GM12878 (cell line): ENCODE measurements around the gene POMC. TPM values are rescaled to one million over a fixed set of nuclear protein-coding genes. Genes with fewer than 3 reads are reported as not detected.

Experiments
- ATAC-seq: fragments of 200-7000 bp; cut with Tn5 transposase; 3 replicates; pipeline ENCODE4 v1.9.1; 2020; ENCODE audit warnings: mild to moderate bottlenecking, moderate library complexity
- BruUV-seq: library from RNA; stranded (reverse); fragments of 400-500 nt; replicated peaks from 2 replicates; lab custom pipeline; 2021; lab: Mats Ljungman, UMichigan
- CTCF ChIA-PET: fragments of 300-600 bp; sonication (Branson Sonifier 250); formaldehyde crosslinking; extraction: SDS; loops from one replicate; lab custom pipeline; 2021; ENCODE audit warnings: inconsistent platforms; lab: Yijun Ruan, JAX
- POLR2A ChIA-PET: fragments of 350-600 bp; formaldehyde crosslinking; extraction: SDS; loops from one replicate; lab custom pipeline; 2021; ENCODE audit warnings: inconsistent platforms; lab: Charles Lee
- RAD21 ChIA-PET: fragments of 300-600 bp; sonication (Branson Sonifier 250); formaldehyde crosslinking; loops from one replicate; lab custom pipeline; 2023; ENCODE audit warnings: antibody characterized with exemption; ENCODE audit not compliant: unreplicated experiment; lab: Charles Lee
- SMC1A ChIA-PET: fragments of 300-600 bp; sonication (Branson Sonifier 250); formaldehyde crosslinking; loops from one replicate; lab custom pipeline; 2023; ENCODE audit not compliant: unreplicated experiment, uncharacterized antibody; lab: Charles Lee
- DNase-seq: peaks from one replicate; pipeline ENCODE4 v3.0.0-alpha.2; 2011; ENCODE audit warnings: low read depth, low spot score
- FAIRE-seq: peaks from 3 replicates; lab custom pipeline; 2011; peaks lifted over from hg19 to GRCh38; lab: Jason Lieb, UNC
- H2AFZ ChIP-seq: 2 replicates; pipeline ENCODE4 v1.6.0; 2011; ENCODE audit warnings: low read depth, low read length, control low read depth; ENCODE audit not compliant: control insufficient read depth
- H3K27ac ChIP-seq: 2 replicates; pipeline ENCODE4 v1.5.1; 2011; ENCODE audit warnings: control low read depth; ENCODE audit not compliant: control insufficient read depth, insufficient read depth
- H3K27me3 ChIP-seq, 2 experiments: replicated peaks in 1 of 2; 2 replicates each; pipeline versions ENCODE4 v1.6.0 to v1.6.1; 2011; ENCODE audit warnings: low read length in 1 of 2; ENCODE audit not compliant: control insufficient read depth in 2 of 2, insufficient read depth in 2 of 2
- H3K36me3 ChIP-seq, 2 experiments: 2 replicates each; pipeline ENCODE4 v1.5.1; 2011; ENCODE audit warnings: low read length in 1 of 2; ENCODE audit not compliant: control insufficient read depth in 2 of 2, insufficient read depth in 2 of 2
- H3K4me1 ChIP-seq: 2 replicates; pipeline ENCODE4 v1.6.1; 2011; ENCODE audit warnings: mild to moderate bottlenecking, low read length, moderate library complexity, mixed read lengths; ENCODE audit not compliant: control insufficient read depth, insufficient read depth
- H3K4me2 ChIP-seq: 2 replicates; pipeline ENCODE4 v1.6.0; 2011; ENCODE audit warnings: control low read depth; ENCODE audit not compliant: control insufficient read depth, insufficient read depth
- H3K4me3 ChIP-seq: fragments of 200-600 bp; sonication (generic); 2 replicates; pipeline ENCODE4 v1.5.1; 2016
- H3K79me2 ChIP-seq: 2 replicates; pipeline ENCODE4 v1.6.0; 2011; ENCODE audit warnings: low read length; ENCODE audit not compliant: control insufficient read depth, insufficient read depth
- H3K9ac ChIP-seq: 2 replicates; pipeline ENCODE4 v1.8.0; 2011; ENCODE audit warnings: low read length, control low read depth, mixed read lengths; ENCODE audit not compliant: control insufficient read depth, insufficient read depth
- H3K9me3 ChIP-seq: replicated peaks from 3 replicates; pipeline ENCODE4 v1.5.1; 2011; ENCODE audit warnings: mild to moderate bottlenecking, low read length; ENCODE audit not compliant: control insufficient read depth, insufficient read depth
- H4K20me1 ChIP-seq: 2 replicates; pipeline ENCODE4 v1.6.0; 2011; ENCODE audit not compliant: control insufficient read depth, insufficient read depth
- ASH2L ChIP-seq: fragments of 300-600, 200-600 bp; sonication (generic); IDR thresholded peaks from 2 replicates; pipeline ENCODE4 v1.6.1; 2017; ENCODE audit warnings: low read depth, mild to moderate bottlenecking, borderline replicate concordance
- ATF2 ChIP-seq: IDR thresholded peaks from 2 replicates; pipeline ENCODE4 v1.6.1; 2012; ENCODE audit warnings: low read length, inconsistent platforms
- CBX5 ChIP-seq: sonication (generic); IDR thresholded peaks from 2 replicates; pipeline ENCODE4 v1.6.1; 2016; ENCODE audit warnings: low read depth, moderate library complexity, mild to moderate bottlenecking, inconsistent platforms
- CHD2 ChIP-seq: IDR thresholded peaks from 2 replicates; pipeline ENCODE4 v1.6.1; 2011; ENCODE audit warnings: low read depth, low read length, improper control_type of control experiment, borderline replicate concordance
- IKZF1 ChIP-seq: fragments of 450-650 bp; conservative IDR thresholded peaks from 2 replicates; pipeline ENCODE4 v1.6.1; 2017; ENCODE audit warnings: antibody characterized with exemption, mild to moderate bottlenecking
- IKZF2 ChIP-seq, 2 experiments: fragments of 450-650 bp; IDR thresholded peaks; 2 replicates each; pipeline ENCODE4 v1.6.1; 2017; ENCODE audit warnings: mild to moderate bottlenecking in 2 of 2, moderate library complexity in 2 of 2
- MTA2 ChIP-seq: fragments of 450-650 bp; IDR thresholded peaks from 2 replicates; pipeline ENCODE4 v1.6.1; 2016; ENCODE audit warnings: low read depth, mild to moderate bottlenecking, moderate library complexity
- NFXL1 ChIP-seq: fragments of 450-650 bp; IDR thresholded peaks from 2 replicates; pipeline ENCODE4 v1.6.1; 2017; ENCODE audit warnings: antibody characterized with exemption, mild to moderate bottlenecking, borderline replicate concordance
- POLR2AphosphoS5 ChIP-seq: IDR thresholded peaks from 2 replicates; pipeline ENCODE4 v1.6.1; 2011; ENCODE audit warnings: mild to moderate bottlenecking, low read length, inconsistent platforms
- RAD21 ChIP-seq: IDR thresholded peaks from 2 replicates; pipeline ENCODE4 v1.6.1; 2011; ENCODE audit warnings: mild to moderate bottlenecking, low read depth, low read length, moderate library complexity; ENCODE audit not compliant: insufficient read depth
- SMAD5 ChIP-seq: IDR thresholded peaks from 2 replicates; pipeline ENCODE4 v1.6.1; 2016; ENCODE audit warnings: antibody characterized with exemption, low read depth
- SMARCA5 ChIP-seq: fragments of 450-650 bp; IDR thresholded peaks from 2 replicates; pipeline ENCODE4 v1.6.1; 2017; ENCODE audit warnings: mild to moderate bottlenecking
- SMC3 ChIP-seq: IDR thresholded peaks from 2 replicates; pipeline ENCODE4 v1.6.1; 2011; ENCODE audit warnings: low read length, improper control_type of control experiment, borderline replicate concordance
- YY1 ChIP-seq: IDR thresholded peaks from 2 replicates; pipeline ENCODE4 v1.6.1; 2011; ENCODE audit warnings: low read depth, mild to moderate bottlenecking, low read length
- ZNF384 ChIP-seq: IDR thresholded peaks from 2 replicates; pipeline ENCODE4 v1.6.1; 2012; ENCODE audit warnings: low read depth, mild to moderate bottlenecking, low read length, improper control_type of control experiment, borderline replicate concordance
- WGBS: methylation state at CpG from one replicate; pipeline ENCODE4 v1.1.6; 2016; ENCODE audit warnings: low lambda C conversion rate; ENCODE audit not compliant: insufficient replicate concordance, insufficient coverage; ENCODE audit errors: missing lambda C conversion rate; 5-methylcytosine and 5-hydroxymethylcytosine counted together
- in situ Hi-C: fragments of 300-500 bp; cut with MboI; formaldehyde crosslinking; loops from 9 replicates; pipeline ENCODE4 v1.14.3; 2018; ENCODE audit warnings: mixed read lengths
- intact Hi-C: fragments of 100-400 bp; cut with micrococcal nuclease; formaldehyde crosslinking; loops from one replicate; pipeline ENCODE4 v1.14.2; 2022; ENCODE audit not compliant: unreplicated experiment
- polyA plus RNA-seq, 11 experiments: library from polyadenylated mRNA; depleted of rRNA in 4 of 11; unstranded in 6 of 11; stranded (reverse) in 5 of 11; fragments of >200 nt; fragmentation: Nextera tagmentation in 4 of 11; fragmentation: Illumina TruSeq in 1 of 11; extraction: Ambion mirVana in 4 of 11; extraction: Trizol in 1 of 11; gene quantifications; 1 replicate in 1 of 11; 2 replicates in 10 of 11; pipeline versions ENCODE4 v1.2.1 to v1.2.3, GENCODE V29; 2011 to 2016; ENCODE audit warnings: inconsistent platforms in 2 of 11, missing spikeins in 2 of 11, low read depth in 1 of 11
- total RNA-seq, 4 experiments: library from RNA; depleted of rRNA in 3 of 4; stranded (reverse); fragments of >200 nt in 3 of 4; fragmentation: Illumina TruSeq in 1 of 4; extraction: Trizol in 1 of 4; gene quantifications; 2 replicates each; pipeline versions ENCODE4 v1.2.1 to v1.2.3, GENCODE V29; 2013 to 2021
- TF ChIP-seq, protein P1 (sequence below): fragments of 450-650 bp; IDR thresholded peaks from 2 replicates; pipeline ENCODE4 v1.6.1; 2018; ENCODE audit warnings: mild to moderate bottlenecking, low read depth, moderate library complexity; ENCODE audit not compliant: partially characterized antibody
- TF ChIP-seq, protein P2 (sequence below): fragments of 450-650 bp; IDR thresholded peaks from 2 replicates; pipeline ENCODE4 v1.6.1; 2016; ENCODE audit warnings: mild to moderate bottlenecking

Gene POMC
- total and polyA plus RNA-seq, 10 of the 15 experiments (the other 5 are each of a cell fraction or from before 2014, with no cell fraction given): 0.05 to 14.7 (median 6.8) TPM; not detected in 1

DNA sequence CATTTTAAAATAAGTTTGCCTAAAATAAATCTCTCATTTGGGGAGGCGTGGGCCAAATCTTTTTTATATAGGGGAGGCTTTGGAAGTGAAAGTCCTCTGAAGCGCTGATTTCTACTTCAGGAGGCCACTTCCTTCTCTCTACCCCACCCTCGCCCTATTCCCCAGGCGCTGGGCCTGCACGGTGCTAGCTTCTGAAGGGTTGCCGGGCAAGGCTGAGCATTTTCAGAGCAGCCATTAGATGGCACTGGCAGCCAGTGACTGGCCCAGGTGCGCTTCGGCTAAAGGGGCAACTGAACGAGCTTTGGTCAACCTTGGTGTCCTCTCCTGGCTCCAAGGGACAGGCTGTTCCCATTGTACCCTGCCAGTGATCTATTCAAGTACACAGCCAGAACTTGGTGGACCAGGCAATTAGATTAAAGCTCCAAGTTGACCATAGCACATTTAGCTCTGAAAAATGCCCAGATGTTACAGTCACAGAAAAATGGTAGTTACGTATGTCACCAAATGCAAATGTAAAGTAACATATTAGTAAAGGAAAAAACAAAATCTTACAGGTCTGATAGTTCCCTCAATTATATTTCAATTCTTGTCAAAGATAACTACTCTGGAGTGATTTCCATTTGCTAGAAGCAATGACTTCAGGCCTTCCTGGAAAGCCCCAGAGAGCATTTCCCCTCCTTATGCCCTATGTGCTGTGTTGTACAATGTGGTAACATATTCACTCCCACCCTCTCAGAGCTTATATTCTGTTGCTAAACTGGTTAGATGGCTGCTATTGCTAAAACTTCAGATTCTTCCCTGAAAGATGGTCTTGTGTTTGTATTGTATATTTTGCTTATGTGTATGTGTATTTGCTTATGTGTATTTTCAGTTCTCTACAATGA lies 2.1 kb downstream of the POMC start:
- H3K9ac ChIP-seq: no peak overlapping the region; the same call in 1 of the 2 replicates
- 10% methylated on average over 10 of the region's 10 CpGs for WGBS
- peaks cover 5 to 14% of the 10 kb centered on the region in 2 experiments; a peak in 3 of 4 replicates for H3K27me3 ChIP-seq
- intact Hi-C loops: loop anchor here (1.0 to 2.0 kb wide), 4 partner anchors 30 to 401 kb away; no protein-coding TSS in a partner anchor
- H3K36me3 ChIP-seq: no peaks in the 10 kb centered on the region
- H4K20me1 ChIP-seq: no peaks in the 10 kb centered on the region
- peak; percentile 18 for FAIRE-seq
- H3K9me3 ChIP-seq: no peaks in the 10 kb centered on the region; the same call in 2 of the 3 replicates
- H2AFZ ChIP-seq: peak overlapping the region; percentile 59
- no peak overlapping the region for H3K4me3 ChIP-seq
- in situ Hi-C loops: no loop called here
- ATAC-seq: peak; percentile 97
- H3K79me2 ChIP-seq: no peaks in the 10 kb centered on the region
- H3K27ac ChIP-seq: no peak overlapping the region
- ChIA-PET RAD21 (interaction anchor here (0.5 to 5.3 kb wide), 33 partner anchors 11 to 756 kb away, joined by 3 to 79 read pairs (median 3); no protein-coding TSS in a partner anchor), SMC1A (interaction anchor here (0.6 to 6.5 kb wide), 37 partner anchors 16 to 498 kb away, joined by 3 to 70 read pairs (median 3); no protein-coding TSS in a partner anchor), POLR2A (interaction anchor here (0.5 to 1.2 kb wide), 3 partner anchors 25 to 59 kb away, joined by 3 to 4 read pairs (median 4); no protein-coding TSS in a partner anchor), CTCF (interaction anchor here (0.6 to 5.5 kb wide), 57 partner anchors 8 to 572 kb away, joined by 3 to 132 read pairs (median 4); no protein-coding TSS in a partner anchor)
- peak overlapping the region; percentile 30; the same call in 1 of the 2 replicates for H3K4me2 ChIP-seq
- BruUV-seq: no TSS peak
- peaks cover 18% of the 10 kb centered on the region for H3K4me1 ChIP-seq
- DNase-seq: peak; percentile 49
- peak; percentile 82 for TF ChIP-seq RAD21
- peak; percentile 62 for TF ChIP-seq YY1
- TF ChIP-seq, protein P1, sequence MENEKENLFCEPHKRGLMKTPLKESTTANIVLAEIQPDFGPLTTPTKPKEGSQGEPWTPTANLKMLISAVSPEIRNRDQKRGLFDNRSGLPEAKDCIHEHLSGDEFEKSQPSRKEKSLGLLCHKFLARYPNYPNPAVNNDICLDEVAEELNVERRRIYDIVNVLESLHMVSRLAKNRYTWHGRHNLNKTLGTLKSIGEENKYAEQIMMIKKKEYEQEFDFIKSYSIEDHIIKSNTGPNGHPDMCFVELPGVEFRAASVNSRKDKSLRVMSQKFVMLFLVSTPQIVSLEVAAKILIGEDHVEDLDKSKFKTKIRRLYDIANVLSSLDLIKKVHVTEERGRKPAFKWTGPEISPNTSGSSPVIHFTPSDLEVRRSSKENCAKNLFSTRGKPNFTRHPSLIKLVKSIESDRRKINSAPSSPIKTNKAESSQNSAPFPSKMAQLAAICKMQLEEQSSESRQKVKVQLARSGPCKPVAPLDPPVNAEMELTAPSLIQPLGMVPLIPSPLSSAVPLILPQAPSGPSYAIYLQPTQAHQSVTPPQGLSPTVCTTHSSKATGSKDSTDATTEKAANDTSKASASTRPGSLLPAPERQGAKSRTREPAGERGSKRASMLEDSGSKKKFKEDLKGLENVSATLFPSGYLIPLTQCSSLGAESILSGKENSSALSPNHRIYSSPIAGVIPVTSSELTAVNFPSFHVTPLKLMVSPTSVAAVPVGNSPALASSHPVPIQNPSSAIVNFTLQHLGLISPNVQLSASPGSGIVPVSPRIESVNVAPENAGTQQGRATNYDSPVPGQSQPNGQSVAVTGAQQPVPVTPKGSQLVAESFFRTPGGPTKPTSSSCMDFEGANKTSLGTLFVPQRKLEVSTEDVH: no peak
- TF ChIP-seq SMARCA5: peak; percentile 52; the same call in 1 of the 2 replicates
- no peak for TF ChIP-seq CHD2
- no peak for TF ChIP-seq ATF2
- TF ChIP-seq ZNF384: no peak
- TF ChIP-seq IKZF1: peak; percentile 38; the same call in 1 of the 2 replicates
- TF ChIP-seq MTA2: no peak
- TF ChIP-seq CBX5: 0 out of 2 replicates have a peak, but pooled peaks have one; percentile 9
- TF ChIP-seq NFXL1: no peak
- no peak for TF ChIP-seq POLR2AphosphoS5
- TF ChIP-seq IKZF2 (IDR thresholded peaks at IDR 0.05): 0 out of 4 replicates have a peak, but pooled peaks of 1 of the 2 experiments have one; percentile 8
- no peak for TF ChIP-seq SMAD5
- TF ChIP-seq, protein P2, sequence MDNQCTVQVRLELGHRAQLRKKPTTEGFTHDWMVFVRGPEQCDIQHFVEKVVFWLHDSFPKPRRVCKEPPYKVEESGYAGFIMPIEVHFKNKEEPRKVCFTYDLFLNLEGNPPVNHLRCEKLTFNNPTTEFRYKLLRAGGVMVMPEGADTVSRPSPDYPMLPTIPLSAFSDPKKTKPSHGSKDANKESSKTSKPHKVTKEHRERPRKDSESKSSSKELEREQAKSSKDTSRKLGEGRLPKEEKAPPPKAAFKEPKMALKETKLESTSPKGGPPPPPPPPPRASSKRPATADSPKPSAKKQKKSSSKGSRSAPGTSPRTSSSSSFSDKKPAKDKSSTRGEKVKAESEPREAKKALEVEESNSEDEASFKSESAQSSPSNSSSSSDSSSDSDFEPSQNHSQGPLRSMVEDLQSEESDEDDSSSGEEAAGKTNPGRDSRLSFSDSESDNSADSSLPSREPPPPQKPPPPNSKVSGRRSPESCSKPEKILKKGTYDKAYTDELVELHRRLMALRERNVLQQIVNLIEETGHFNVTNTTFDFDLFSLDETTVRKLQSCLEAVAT: peak; percentile 46; the same call in 1 of the 2 replicates
- no peak for TF ChIP-seq ASH2L
- peak; percentile 74 for TF ChIP-seq SMC3
